Left lung (tissue), 10 donors: ENCODE results near the gene NCEH1. TPM values are rescaled to one million over a fixed set of nuclear protein-coding genes. Genes with fewer than 3 reads are reported as not detected.
A peak's percentile ranks its signal among the peaks of the same experiment; 100 is the strongest.
"Not testable (repeated sequence)": the region's sequence is repeated elsewhere in the genome, so short reads cannot be mapped to it uniquely, and the experiment has no call there.

Source experiments
- ATAC-seq: fragments of 200-7000 bp; cut with Tn5 transposase; one replicate; pipeline ENCODE4 v1.9.1; 2020; ENCODE audit warnings: moderate library complexity
- DNase-seq, 4 donors: peaks; one replicate each; pipeline ENCODE4 v3.0.0-alpha.2; 2013 to 2020
- H3K27ac ChIP-seq, 2 donors: fragments of 200-600 bp; sonication (generic) in 1 of 2; one replicate each; pipeline versions ENCODE4 v1.5.0 to v1.8.0; 2020 to 2021
- H3K27me3 ChIP-seq, 2 donors: fragments of 200-600 bp; sonication (generic) in 1 of 2; one replicate each; pipeline versions ENCODE4 v1.5.0 to v1.8.0; 2020 to 2021
- H3K36me3 ChIP-seq, 2 donors: fragments of 200-600 bp; sonication (generic) in 1 of 2; one replicate each; pipeline versions ENCODE4 v1.5.0 to v1.8.0; 2020 to 2021
- H3K4me1 ChIP-seq, 2 donors: fragments of 200-600 bp; one replicate each; pipeline ENCODE4 v1.8.0; 2021
- H3K4me3 ChIP-seq, 2 donors: fragments of 200-600 bp; sonication (generic) in 1 of 2; one replicate each; pipeline versions ENCODE4 v1.5.0 to v1.8.0; 2020 to 2021; ENCODE audit warnings: mild to moderate bottlenecking in 1 of 2
- H3K9me3 ChIP-seq, 2 donors: fragments of 200-600 bp; sonication (generic) in 1 of 2; one replicate each; pipeline versions ENCODE4 v1.5.0 to v1.8.0; 2020 to 2021
- intact Hi-C, 2 donors: fragments of 100-400 bp; cut with DNase I; formaldehyde crosslinking; loops; one replicate each; pipeline versions ENCODE4 v1.11.2 to v1.14.2; 2022
- polyA plus RNA-seq, 6 donors: library from polyadenylated mRNA; unstranded; fragments of 120-200 nt; gene quantifications; one replicate each; pipeline ENCODE4 v1.2.1, GENCODE V29; 2013; ENCODE audit not compliant: insufficient read length in 6 of 6
- total RNA-seq, 2 donors: library from RNA; stranded (reverse); fragmentation: NEBNext Ultra II Directional; extraction: Animal tissue kit (Norgen Biotek cat#: 25700); gene quantifications; one replicate each; pipeline ENCODE4 v1.2.1, GENCODE V29; 2021
- TF ChIP-seq, protein P1 (sequence below), 2 donors: fragments of 200-600 bp; sonication (generic) in 1 of 2; IDR thresholded peaks; one replicate each; pipeline versions ENCODE4 v1.5.0 to v1.8.0; 2021; ENCODE audit warnings: antibody characterized with exemption in 2 of 2
- donor health status: DM: no; HTN: yes; CAD: no.
- donor health status: DM: no; HTN: no; CAD: no.

NCEH1 gene
- total and polyA plus RNA-seq, 8 donors = 2.8 to 66.6 (median 3.3) TPM

DNA sequence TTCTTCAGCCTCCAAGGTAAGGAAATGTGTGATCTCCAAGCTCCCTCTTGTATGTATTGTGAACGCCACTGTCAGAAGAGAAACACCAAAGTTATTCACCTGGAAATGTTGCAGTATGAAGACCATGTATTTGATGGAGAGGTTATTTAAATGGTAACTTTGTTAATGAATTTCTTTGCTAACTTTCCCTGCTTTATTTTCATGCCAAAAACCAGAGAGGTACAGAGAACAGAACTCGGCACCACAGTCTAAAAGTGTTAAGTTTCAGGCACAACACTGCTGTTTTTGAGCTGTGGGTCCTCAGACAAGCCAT is 114.5 kb downstream of the NCEH1 start:
- H3K4me1 ChIP-seq = peaks cover 10 to 47% of the 10 kb centered on the region in 2 donors
- H3K9me3 ChIP-seq = no peaks in the 10 kb centered on the region
- ATAC-seq (no peak), DNase-seq (no peak)
- no peaks in the 10 kb centered on the region for H3K36me3 ChIP-seq
- TF ChIP-seq, protein P1, sequence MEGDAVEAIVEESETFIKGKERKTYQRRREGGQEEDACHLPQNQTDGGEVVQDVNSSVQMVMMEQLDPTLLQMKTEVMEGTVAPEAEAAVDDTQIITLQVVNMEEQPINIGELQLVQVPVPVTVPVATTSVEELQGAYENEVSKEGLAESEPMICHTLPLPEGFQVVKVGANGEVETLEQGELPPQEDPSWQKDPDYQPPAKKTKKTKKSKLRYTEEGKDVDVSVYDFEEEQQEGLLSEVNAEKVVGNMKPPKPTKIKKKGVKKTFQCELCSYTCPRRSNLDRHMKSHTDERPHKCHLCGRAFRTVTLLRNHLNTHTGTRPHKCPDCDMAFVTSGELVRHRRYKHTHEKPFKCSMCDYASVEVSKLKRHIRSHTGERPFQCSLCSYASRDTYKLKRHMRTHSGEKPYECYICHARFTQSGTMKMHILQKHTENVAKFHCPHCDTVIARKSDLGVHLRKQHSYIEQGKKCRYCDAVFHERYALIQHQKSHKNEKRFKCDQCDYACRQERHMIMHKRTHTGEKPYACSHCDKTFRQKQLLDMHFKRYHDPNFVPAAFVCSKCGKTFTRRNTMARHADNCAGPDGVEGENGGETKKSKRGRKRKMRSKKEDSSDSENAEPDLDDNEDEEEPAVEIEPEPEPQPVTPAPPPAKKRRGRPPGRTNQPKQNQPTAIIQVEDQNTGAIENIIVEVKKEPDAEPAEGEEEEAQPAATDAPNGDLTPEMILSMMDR (IDR thresholded peaks at IDR 0.05) = no peak
- no peaks in the 10 kb centered on the region for H3K27me3 ChIP-seq
- H3K27ac ChIP-seq = peak overlapping the region in 1 of 2 donors; percentile 79
- intact Hi-C loops = loop anchor here (10.0 kb wide), 3 partner anchors 72 to 112 kb away; partner anchors contain the start of gene TNFSF10 (in 1 of the 2)
- H3K4me3 ChIP-seq = no peak overlapping the region

DNA sequence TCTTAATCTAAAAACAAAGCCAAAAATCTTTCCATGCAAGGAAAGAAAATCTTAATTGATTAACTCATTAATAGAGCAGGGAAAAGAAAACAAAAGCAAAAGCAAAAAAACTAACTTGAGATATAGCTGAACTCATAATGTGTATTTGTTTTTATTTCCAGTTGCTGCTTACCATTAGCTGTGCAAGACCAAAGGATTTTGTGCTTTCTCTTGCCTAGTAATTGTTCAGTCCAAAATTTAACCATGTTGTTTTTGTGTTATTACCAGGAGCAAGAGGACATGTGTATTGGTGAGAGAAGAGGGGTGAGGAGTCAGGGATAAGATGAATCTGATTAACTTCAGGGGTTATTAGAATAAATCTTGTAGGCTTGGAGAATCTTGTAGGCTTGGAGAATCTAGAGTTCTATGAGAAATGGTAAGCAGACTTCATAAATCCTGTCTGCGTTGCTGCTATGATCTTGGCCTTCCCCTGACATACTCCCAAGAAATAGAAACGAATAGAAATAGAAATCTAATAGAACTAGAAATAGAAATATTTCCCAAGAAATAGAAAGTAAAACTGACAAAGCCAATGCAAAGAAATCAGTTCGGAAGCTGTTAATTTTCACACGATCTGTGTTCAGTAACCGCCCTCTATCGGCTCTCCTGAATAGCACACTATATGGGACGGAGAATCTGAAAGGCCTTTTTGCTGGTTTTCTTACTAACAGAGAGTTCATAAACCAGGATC is 115.0 kb downstream of the NCEH1 start:
- H3K27ac ChIP-seq = peak overlapping the region; percentile 79 to 86
- peak; percentile 91 for ATAC-seq
- intact Hi-C loops = loop anchor here (10.0 kb wide), 3 partner anchors 71 to 111 kb away; partner anchors contain the start of gene TNFSF10 (in 1 of the 2)
- H3K36me3 ChIP-seq = no peaks in the 10 kb centered on the region
- H3K4me3 ChIP-seq = peak overlapping the region; percentile 21 to 32
- no peaks in the 10 kb centered on the region for H3K27me3 ChIP-seq
- DNase-seq = peak in 1 of 4 donors; percentile 32
- TF ChIP-seq, protein P1 (IDR thresholded peaks at IDR 0.05) = peak; percentile 69 to 78
- H3K9me3 ChIP-seq = no peaks in the 10 kb centered on the region
- H3K4me1 ChIP-seq = peaks cover 10 to 50% of the 10 kb centered on the region in 2 donors

DNA sequence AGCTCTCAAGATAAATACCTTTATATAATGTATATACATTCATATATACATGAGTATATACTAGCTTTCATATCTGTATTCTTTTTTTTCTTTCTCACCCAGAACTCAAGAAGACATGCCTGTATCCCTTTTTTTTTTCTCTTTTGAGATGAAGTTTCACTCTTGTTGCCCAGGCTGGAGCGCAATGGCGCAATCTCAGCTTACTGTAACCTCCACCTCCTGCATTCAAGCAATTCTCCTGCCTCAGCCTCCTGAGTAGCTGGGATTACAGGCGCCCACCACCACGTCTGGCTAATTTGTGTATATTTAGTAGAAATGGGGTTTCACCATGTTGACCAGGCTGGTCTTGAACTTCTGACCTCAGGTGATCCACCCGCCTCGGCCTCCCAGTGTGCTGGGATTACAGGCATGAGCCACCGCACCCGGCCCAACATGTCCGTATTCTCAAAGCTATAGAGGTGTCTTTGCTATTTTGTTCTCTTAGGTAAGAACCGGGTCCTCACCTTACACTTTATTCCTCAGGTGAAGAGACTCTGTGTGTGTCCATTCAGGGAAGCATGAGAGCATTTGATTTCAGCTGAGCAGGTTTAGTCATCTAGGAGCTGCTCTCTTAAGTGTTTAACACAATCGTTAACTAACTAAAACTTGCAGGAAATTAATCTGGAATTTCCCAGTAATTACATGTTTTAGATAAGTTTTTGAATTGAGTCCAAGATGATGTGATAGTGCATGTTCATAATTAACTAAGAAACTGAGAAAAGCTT is 115.8 kb downstream of the NCEH1 start:
- peak overlapping the region; percentile 79 to 86 for H3K27ac ChIP-seq
- H3K9me3 ChIP-seq, H3K27me3 ChIP-seq, H3K36me3 ChIP-seq, DNase-seq: not testable (repeated sequence)
- peaks cover 10 to 50% of the 10 kb centered on the region in 2 donors for H3K4me1 ChIP-seq
- peak; percentile 86 for ATAC-seq
- intact Hi-C loops = loop anchor here (10.0 kb wide), 3 partner anchors 70 to 110 kb away; partner anchors contain the start of gene TNFSF10 (in 1 of the 2)
- H3K4me3 ChIP-seq = peak overlapping the region in 1 of 2 donors; percentile 32

DNA sequence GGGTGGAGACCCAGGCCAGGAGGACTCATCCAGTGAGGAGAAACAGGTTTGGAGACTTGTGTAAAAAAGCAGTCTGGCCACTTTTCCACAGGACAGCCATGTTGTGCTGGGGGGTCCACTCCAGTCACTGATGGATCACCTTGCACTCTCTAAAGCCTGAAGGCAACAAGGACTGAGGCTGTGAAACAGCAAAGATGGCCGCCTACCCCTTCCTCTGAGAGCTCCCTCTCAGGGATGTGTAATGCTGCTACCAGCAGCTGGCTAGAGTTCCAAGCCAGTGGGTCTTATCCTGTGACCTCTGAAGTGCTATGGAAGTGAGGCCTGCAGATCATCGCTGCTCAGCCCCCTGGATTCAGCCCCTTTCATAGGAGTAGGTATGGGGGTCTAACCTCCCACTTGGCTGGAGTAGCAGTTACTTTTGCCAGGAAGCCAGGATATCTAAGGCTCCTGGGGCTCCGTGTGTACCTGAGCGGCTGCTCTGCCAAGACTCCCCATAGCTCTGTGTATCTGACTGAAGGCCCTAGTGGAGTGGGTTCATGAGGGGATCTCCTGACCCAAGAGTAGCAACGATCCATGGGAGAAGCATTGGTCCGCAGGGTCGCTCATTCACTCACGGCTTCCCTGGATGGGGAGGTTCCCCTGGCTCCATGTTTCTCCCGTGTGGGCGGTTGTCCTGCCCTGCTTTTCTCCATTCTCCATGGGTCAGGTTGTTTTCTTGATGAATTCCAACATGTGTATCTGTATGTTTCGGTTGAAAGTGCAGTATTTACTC is 117.8 kb downstream of the NCEH1 start:
- no peaks in the 10 kb centered on the region for H3K36me3 ChIP-seq
- peak overlapping the region in 1 of 2 donors; percentile 79 for H3K27ac ChIP-seq
- ATAC-seq = no peak
- H3K4me3 ChIP-seq = no peak overlapping the region
- no peak for DNase-seq
- H3K4me1 ChIP-seq = peaks cover 10 to 50% of the 10 kb centered on the region in 2 donors
- no peaks in the 10 kb centered on the region for H3K27me3 ChIP-seq
- intact Hi-C loops = loop anchor here (10.0 kb wide), 3 partner anchors 68 to 108 kb away; partner anchors contain the start of gene TNFSF10 (in 1 of the 2)
- TF ChIP-seq, protein P1 (IDR thresholded peaks at IDR 0.05) = no peak
- H3K9me3 ChIP-seq = no peaks in the 10 kb centered on the region
